Measurements from ENCODE around the gene MMP25.
A peak's percentile ranks its signal among the peaks of the same experiment; 100 is the strongest.
"Not testable (repeated sequence)": the region's sequence is repeated elsewhere in the genome, so short reads cannot be mapped to it uniquely, and the experiment has no call there.

Gene MMP25

DNA sequence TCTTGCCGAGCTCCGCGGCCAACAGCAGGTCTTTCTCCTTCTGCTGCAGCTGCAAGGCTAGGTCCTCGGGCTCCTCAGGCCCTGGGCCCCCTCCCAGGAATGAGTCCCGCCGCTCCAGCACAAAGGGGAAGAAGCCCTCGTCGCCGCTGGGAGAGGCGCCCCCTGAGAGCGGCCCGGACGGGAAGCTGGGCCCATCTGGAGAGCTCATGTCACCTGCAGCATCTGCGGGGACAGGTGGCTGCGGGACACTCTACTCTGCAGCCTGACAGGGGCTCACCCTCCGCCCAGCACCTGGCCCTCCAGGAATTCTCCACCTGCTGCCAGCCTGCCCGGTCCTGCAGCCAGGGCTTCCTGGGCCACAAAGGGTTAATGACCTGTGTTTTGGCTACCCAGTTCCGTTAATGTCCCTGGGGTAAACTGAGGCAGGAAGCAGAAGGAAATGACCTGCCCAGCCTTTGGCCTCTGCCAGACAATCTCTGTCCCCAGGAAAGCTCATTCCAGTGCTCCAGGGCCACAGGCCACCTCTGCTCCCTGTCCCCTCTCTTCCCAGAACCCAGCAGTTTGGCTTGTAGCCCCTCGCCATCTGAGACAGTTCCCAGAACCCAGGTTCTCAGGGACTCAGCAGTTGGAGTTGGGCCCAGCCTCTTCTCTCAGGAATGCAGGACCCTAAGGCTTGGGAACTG lies 10.9 kb upstream of the MMP25 start:
- H3K27me3 Mint-ChIP-seq: peaks cover 74% of the 10 kb centered on the region
- H3K4me1 Mint-ChIP-seq (ENCODE audit: low read depth): peaks cover 8% of the 10 kb centered on the region
- H3K9me3 Mint-ChIP-seq: no peaks in the 10 kb centered on the region
- no peaks in the 10 kb centered on the region for H3K36me3 Mint-ChIP-seq (ENCODE audit: low read depth)
- no peak overlapping the region for H3K27ac Mint-ChIP-seq
- H3K4me3 Mint-ChIP-seq: no peak overlapping the region

DNA sequence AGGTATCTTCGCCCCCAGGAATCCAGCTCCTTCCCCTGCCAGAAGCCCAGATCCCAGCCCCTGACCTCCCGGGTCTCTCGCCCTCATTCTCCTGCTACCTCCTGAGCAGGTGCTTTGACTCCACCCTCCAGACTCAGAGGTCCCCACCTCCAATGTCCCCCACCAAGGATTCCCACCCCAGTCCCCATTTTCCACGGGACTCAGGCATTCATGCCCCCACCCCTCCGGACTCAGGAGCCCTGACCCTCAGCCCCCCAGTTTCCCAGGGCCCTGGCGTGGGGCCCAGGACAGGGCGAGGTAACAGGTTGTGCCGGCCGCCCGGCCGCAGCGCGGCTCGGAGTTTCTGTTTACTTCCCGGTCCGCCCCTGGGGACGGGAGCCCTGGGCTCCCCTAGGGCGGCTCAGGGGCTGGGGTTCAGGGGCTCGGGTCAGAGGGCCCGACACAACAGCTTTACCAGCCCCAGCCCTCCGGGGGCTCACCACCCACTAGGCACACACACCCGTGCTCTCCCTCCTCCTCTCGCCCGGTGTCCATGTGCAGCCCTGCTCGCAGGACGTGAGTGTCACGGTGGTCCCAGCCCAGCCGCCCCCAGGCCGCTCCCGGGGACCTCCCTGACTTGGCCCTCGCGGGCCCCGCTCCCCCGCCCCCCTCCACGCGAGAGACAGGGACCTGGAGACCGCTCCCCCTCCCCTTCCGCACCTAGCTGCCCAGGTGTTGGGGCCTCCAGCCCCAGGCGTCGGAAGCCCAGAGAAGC lies 10.2 kb upstream of the MMP25 start:
- Mint-ChIP-seq H3K9me3 (no peaks in the 10 kb centered on the region), H3K4me1 (ENCODE audit: low read depth) (peaks cover 8% of the 10 kb centered on the region), H3K27me3 (peaks cover 69% of the 10 kb centered on the region), H3K27ac (no peak overlapping the region), H3K36me3 (ENCODE audit: low read depth) (no peaks in the 10 kb centered on the region), H3K4me3 (no peak overlapping the region)

DNA sequence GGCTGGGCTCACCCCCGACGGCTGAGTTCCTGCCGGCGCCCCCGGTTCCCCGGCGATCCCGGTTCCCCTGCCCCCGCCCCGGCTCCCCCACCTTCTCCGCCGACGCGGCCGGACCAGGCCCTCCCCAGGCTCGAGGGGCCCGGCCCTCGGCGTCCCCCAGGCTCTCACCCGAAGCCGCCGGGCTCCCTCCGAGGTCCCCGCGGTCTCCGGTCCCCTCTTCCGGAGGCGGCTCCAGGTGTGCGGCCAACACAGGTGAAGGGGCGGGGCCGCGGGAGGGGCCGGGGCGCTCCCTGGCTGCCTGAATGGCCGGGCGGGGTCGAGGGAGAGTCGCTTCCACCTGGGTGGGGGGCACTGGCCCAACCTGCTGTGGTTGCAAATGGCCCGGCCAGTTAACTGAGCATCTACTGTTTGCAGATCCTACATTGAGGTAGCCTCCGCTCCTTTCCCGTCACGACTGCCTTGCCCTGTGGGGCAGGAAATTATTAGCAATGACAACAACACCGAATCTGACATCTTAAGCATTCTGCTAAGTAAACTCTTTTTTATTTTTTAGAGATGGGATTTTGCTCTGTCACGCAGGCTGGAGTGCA lies 9.5 kb upstream of the MMP25 start, which contains the start of gene BICDL2:
Gene BICDL2, minus strand, starts transcription at position 219 of the 590 bp plus-strand sequence. CDS start 1,448 bp downstream, outside the sequence.
- Mint-ChIP-seq H3K4me3 (peak within 1 kb of the TSS; percentile 20), H3K4me1 (ENCODE audit: low read depth) (peaks cover 8% of the 10 kb centered on the region), H3K36me3 (ENCODE audit: low read depth) (no peaks in the 10 kb centered on the region), H3K9me3 (no peaks in the 10 kb centered on the region), H3K27ac (no peak within 1 kb of the TSS), H3K27me3 (peaks cover 65% of the 10 kb centered on the region)

- peaks cover 8% of the 10 kb centered on the region for H3K4me1 Mint-ChIP-seq (ENCODE audit: low read depth)
- no peaks in the 10 kb centered on the region for H3K9me3 Mint-ChIP-seq
- H3K27me3 Mint-ChIP-seq: peaks cover 55% of the 10 kb centered on the region
- no peaks in the 10 kb centered on the region for H3K36me3 Mint-ChIP-seq (ENCODE audit: low read depth)
- no peak overlapping the region for H3K27ac Mint-ChIP-seq
- no peak overlapping the region for H3K4me3 Mint-ChIP-seq
These were observed 8.1 kb upstream of the MMP25 start for GRCh38 chr16:3038256-3038655.

- no peaks in the 10 kb centered on the region for H3K36me3 Mint-ChIP-seq (ENCODE audit: low read depth)
- no peak overlapping the region for H3K4me3 Mint-ChIP-seq
- H3K9me3 Mint-ChIP-seq: no peaks in the 10 kb centered on the region
- peaks cover 55% of the 10 kb centered on the region for H3K27me3 Mint-ChIP-seq
- H3K4me1 Mint-ChIP-seq (ENCODE audit: low read depth): peaks cover 8% of the 10 kb centered on the region
- H3K27ac Mint-ChIP-seq: no peak overlapping the region
These were observed 7.5 kb upstream of the MMP25 start for GRCh38 chr16:3038896-3039295.

GRCh38 chr16:3042376-3042775 lies 4.0 kb upstream of the MMP25 start:
- H3K4me1 Mint-ChIP-seq (ENCODE audit: low read depth): peaks cover 16% of the 10 kb centered on the region
- no peaks in the 10 kb centered on the region for H3K9me3 Mint-ChIP-seq
- no peaks in the 10 kb centered on the region for H3K36me3 Mint-ChIP-seq (ENCODE audit: low read depth)
- H3K4me3 Mint-ChIP-seq: no peak overlapping the region
- H3K27ac Mint-ChIP-seq: no peak overlapping the region
- H3K27me3 Mint-ChIP-seq: peaks cover 56% of the 10 kb centered on the region

GRCh38 chr16:3044708-3045107 lies 1.7 kb upstream of the MMP25 start:
- H3K4me1 Mint-ChIP-seq (ENCODE audit: low read depth): peaks cover 18% of the 10 kb centered on the region
- H3K9me3 Mint-ChIP-seq: no peaks in the 10 kb centered on the region
- no peaks in the 10 kb centered on the region for H3K36me3 Mint-ChIP-seq (ENCODE audit: low read depth)
- H3K4me3 Mint-ChIP-seq: peak overlapping the region; percentile 65
- peaks cover 45% of the 10 kb centered on the region for H3K27me3 Mint-ChIP-seq
- no peak overlapping the region for H3K27ac Mint-ChIP-seq

DNA sequence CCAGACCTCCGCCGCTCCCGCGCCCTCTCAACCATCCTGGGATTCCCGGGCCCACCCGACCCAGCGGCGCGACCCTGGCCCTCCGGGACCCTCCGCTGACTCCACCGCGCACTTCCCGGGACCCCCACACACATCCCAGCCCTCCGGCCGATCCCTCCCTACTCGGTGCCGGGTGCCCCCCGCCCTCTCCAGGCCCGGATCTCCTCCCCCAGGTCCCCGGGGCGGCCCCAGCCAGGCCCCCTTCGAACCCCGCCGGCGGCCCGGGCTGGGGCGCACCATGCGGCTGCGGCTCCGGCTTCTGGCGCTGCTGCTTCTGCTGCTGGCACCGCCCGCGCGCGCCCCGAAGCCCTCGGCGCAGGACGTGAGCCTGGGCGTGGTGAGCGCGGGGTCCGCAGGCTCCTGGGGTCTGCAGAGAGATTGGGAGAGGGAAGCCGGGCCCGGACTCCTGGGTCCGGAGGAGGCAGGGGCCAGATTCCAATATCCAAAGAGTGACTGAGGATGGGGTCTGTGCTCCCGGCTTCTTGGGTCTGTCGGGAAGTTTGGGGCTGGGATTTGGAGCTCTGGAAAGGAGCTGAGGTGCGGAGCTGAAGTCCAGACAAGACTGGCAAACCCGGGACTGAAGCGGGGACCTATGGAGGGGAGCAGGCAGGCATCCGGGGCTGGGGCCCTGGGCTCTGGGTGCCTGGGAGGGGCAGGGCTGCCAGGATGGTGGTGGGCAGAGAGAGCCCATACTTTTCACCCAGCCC lies 453 bp downstream of the MMP25 start:
- Mint-ChIP-seq H3K27ac (no peak overlapping the region), H3K4me3 (no peak overlapping the region), H3K27me3 (peaks cover 39% of the 10 kb centered on the region), H3K4me1 (ENCODE audit: low read depth) (peaks cover 17% of the 10 kb centered on the region), H3K36me3 (ENCODE audit: low read depth) (no peaks in the 10 kb centered on the region), H3K9me3 (no peaks in the 10 kb centered on the region)

GRCh38 chr16:3047387-3047720 lies 993 bp downstream of the MMP25 start:
- H3K36me3 Mint-ChIP-seq (ENCODE audit: low read depth): no peaks in the 10 kb centered on the region
- no peaks in the 10 kb centered on the region for H3K9me3 Mint-ChIP-seq
- H3K4me1 Mint-ChIP-seq (ENCODE audit: low read depth): peaks cover 17% of the 10 kb centered on the region
- no peak overlapping the region for H3K4me3 Mint-ChIP-seq
- H3K27ac Mint-ChIP-seq: no peak overlapping the region
- peaks cover 39% of the 10 kb centered on the region for H3K27me3 Mint-ChIP-seq

- H3K4me3 Mint-ChIP-seq: no peak overlapping the region
- H3K4me1 Mint-ChIP-seq (ENCODE audit: low read depth): peaks cover 21% of the 10 kb centered on the region
- H3K27ac Mint-ChIP-seq: no peak overlapping the region
- H3K27me3 Mint-ChIP-seq: peaks cover 20% of the 10 kb centered on the region
- no peaks in the 10 kb centered on the region for H3K9me3 Mint-ChIP-seq
- peaks cover under 1% of the 10 kb centered on the region for H3K36me3 Mint-ChIP-seq (ENCODE audit: low read depth)
These were observed 3.6 kb downstream of the MMP25 start for GRCh38 chr16:3049921-3050481.

DNA sequence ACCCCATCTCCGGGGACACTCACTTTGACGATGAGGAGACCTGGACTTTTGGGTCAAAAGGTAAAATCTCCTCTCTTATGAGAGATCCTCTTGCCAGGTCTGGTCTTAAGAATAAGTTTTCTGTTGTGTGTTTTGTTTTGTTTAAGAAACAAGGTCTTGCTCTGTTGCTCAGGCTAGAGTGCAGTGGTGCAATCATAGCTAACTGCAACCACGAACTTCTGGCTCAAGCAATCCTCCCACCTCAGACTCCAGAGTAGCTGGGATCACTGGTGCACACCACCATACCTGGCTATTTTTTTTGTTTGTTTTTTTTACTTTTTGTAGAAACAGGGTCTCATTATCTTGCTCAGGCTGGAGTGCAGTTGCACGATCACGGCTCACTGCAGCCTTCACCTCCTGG lies 4.1 kb downstream of the MMP25 start:
- no peak overlapping the region for H3K27ac Mint-ChIP-seq
- H3K27me3 Mint-ChIP-seq: peaks cover 15% of the 10 kb centered on the region
- peaks cover 5% of the 10 kb centered on the region for H3K36me3 Mint-ChIP-seq (ENCODE audit: low read depth)
- no peak overlapping the region for H3K4me3 Mint-ChIP-seq
- peaks cover 21% of the 10 kb centered on the region for H3K4me1 Mint-ChIP-seq (ENCODE audit: low read depth)
- no peaks in the 10 kb centered on the region for H3K9me3 Mint-ChIP-seq

DNA sequence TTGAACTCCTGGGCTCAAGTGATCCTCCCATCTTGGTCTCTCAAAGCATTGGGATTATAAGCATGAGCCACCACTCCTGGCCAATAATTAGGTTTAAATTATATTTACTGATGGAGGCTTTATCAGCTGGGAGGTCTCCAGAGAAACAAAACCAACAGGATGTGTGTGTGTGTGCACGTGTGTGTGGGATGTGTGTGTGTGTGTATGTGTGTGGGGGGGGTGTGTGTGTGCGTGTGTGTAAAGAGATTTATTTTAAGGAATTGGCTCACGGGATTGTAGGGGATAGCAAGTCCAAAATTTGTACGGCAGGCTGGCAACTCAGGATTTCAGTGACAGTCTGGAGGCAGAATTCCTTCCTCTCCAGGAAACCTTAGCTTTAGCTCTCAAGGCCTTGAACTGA lies 4.6 kb downstream of the MMP25 start:
- Mint-ChIP-seq H3K27me3 (peaks cover 14% of the 10 kb centered on the region), H3K4me1 (ENCODE audit: low read depth) (peaks cover 24% of the 10 kb centered on the region), H3K9me3 (no peaks in the 10 kb centered on the region), H3K4me3 (no peak overlapping the region), H3K27ac (no peak overlapping the region), H3K36me3 (ENCODE audit: low read depth) (peaks cover 5% of the 10 kb centered on the region)

DNA sequence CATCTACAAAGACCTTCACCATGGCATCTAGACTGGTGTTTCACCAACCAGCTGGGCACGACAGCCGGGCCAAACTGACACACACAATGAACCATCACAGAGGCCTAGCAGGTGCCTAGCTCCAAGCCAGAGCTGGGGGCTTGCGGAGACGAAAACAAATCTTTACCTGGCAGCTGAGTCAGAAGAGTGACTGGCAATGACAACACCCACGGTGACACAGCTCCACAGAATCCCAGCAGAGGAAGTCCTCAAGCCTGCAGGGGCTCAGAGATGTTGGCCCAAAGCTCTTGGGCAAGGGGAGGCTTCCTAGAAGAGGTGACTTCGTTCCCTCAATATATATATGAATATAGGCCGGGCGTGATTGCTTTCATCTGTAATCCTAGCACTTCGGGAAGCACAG lies 5.1 kb downstream of the MMP25 start:
- no peak overlapping the region for H3K4me3 Mint-ChIP-seq
- H3K9me3 Mint-ChIP-seq: no peaks in the 10 kb centered on the region
- peaks cover 14% of the 10 kb centered on the region for H3K27me3 Mint-ChIP-seq
- H3K36me3 Mint-ChIP-seq (ENCODE audit: low read depth): peaks cover 5% of the 10 kb centered on the region
- H3K4me1 Mint-ChIP-seq (ENCODE audit: low read depth): peaks cover 27% of the 10 kb centered on the region
- H3K27ac Mint-ChIP-seq: no peak overlapping the region

- not testable (repeated sequence) for H3K27me3 Mint-ChIP-seq; H3K36me3 Mint-ChIP-seq (ENCODE audit: low read depth); H3K9me3 Mint-ChIP-seq; H3K4me3 Mint-ChIP-seq; H3K27ac Mint-ChIP-seq
- peaks cover 40% of the 10 kb centered on the region for H3K4me1 Mint-ChIP-seq (ENCODE audit: low read depth)
These were observed 6.4 kb downstream of the MMP25 start for GRCh38 chr16:3052571-3053329.
